Measurements from ENCODE around the gene KIF1A.

GRCh38 chr2:240749516-240749915, 70.5 kb downstream of the KIF1A start:
- no peak for TF ChIP-seq EZH2 (IDR thresholded peaks at IDR 0.05; ENCODE audit: borderline replicate concordance, insufficient read depth, low read length, poor library complexity, severe bottlenecking)
- TF ChIP-seq CTCF (IDR thresholded peaks at IDR 0.05; ENCODE audit: poor library complexity, severe bottlenecking): no peak
- TF ChIP-seq POLR2AphosphoS5 (IDR thresholded peaks at IDR 0.05): no peak
